Measurements from ENCODE around the gene PAQR6. TPM values are rescaled to one million over a fixed set of nuclear protein-coding genes. Genes with fewer than 3 reads are reported as not detected.

The PAQR6 gene
- total and polyA plus RNA-seq, 4 donors, result 0.22 to 0.85 (median 0.49) TPM

GRCh38 chr1:156232201-156232894 lies 15.5 kb downstream of the PAQR6 start:
- WGBS, result 95% methylated on average over 12 of the region's 12 CpGs
- no peak for DNase-seq (ENCODE audit: low spot score)
- no peaks in the 10 kb centered on the region for H3K9me3 ChIP-seq (ENCODE audit: control insufficient read depth in 4 of 4, low read length in 3 of 4)
- TF ChIP-seq ZBTB33 (IDR thresholded peaks at IDR 0.05), result no peak
- H3K27ac ChIP-seq (ENCODE audit: low read depth in 1 of 2, low read length in 2 of 2), result no peak overlapping the region
- H3K27me3 ChIP-seq (ENCODE audit: control insufficient read depth in 4 of 4, insufficient read depth in 4 of 4, low read length in 3 of 4), result no peaks in the 10 kb centered on the region
- H3K36me3 ChIP-seq (ENCODE audit: control insufficient read depth in 4 of 4, insufficient read depth in 3 of 4, low read depth in 1 of 4, low read length in 3 of 4), result peaks cover 8 to 43% (median 20%) of the 10 kb centered on the region in 4 donors
- no peak overlapping the region for H3K9ac ChIP-seq (ENCODE audit: low read depth in 1 of 2, low read length in 2 of 2)
- H3K4me3 ChIP-seq (ENCODE audit: low read depth in 1 of 3, low read length in 3 of 3), result no peak overlapping the region
- H3K4me1 ChIP-seq (ENCODE audit: control insufficient read depth in 4 of 4, insufficient read depth in 4 of 4, low read length in 3 of 4), result no peaks in the 10 kb centered on the region

- peaks cover 3 to 26% (median 13%) of the 10 kb centered on the region in 4 donors for H3K36me3 ChIP-seq (ENCODE audit: control insufficient read depth in 4 of 4, insufficient read depth in 3 of 4, low read depth in 1 of 4, low read length in 3 of 4)
- 95% methylated on average over 1 of the region's 1 CpG for WGBS
- TF ChIP-seq HNF4A (conservative IDR thresholded peaks at IDR 0.05) (no peak), GABPA (IDR thresholded peaks at IDR 0.05 in 1 of 2, conservative IDR thresholded peaks at IDR 0.05 in 1 of 2) (no peak), ATF3 (IDR thresholded peaks at IDR 0.05) (no peak), ZBTB33 (IDR thresholded peaks at IDR 0.05) (no peak), RAD21 (IDR thresholded peaks at IDR 0.05) (no peak), MAX (IDR thresholded peaks at IDR 0.05) (no peak), YY1 (IDR thresholded peaks at IDR 0.05) (no peak), CTCF (IDR thresholded peaks at IDR 0.05; ENCODE audit: low read depth, low read length, missing input control) (no peak), TAF1 (conservative IDR thresholded peaks at IDR 0.05) (no peak), SP1 (IDR thresholded peaks at IDR 0.05) (no peak)
- no peaks in the 10 kb centered on the region for H3K27me3 ChIP-seq (ENCODE audit: control insufficient read depth in 4 of 4, insufficient read depth in 4 of 4, low read length in 3 of 4)
- no peak overlapping the region for H3K27ac ChIP-seq (ENCODE audit: low read depth in 1 of 2, low read length in 2 of 2)
- no peaks in the 10 kb centered on the region for H3K9me3 ChIP-seq (ENCODE audit: control insufficient read depth in 4 of 4, low read length in 3 of 4)
- no peak for DNase-seq (ENCODE audit: low spot score)
- H3K4me1 ChIP-seq (ENCODE audit: control insufficient read depth in 4 of 4, insufficient read depth in 4 of 4, low read length in 3 of 4), result peaks cover 0 to 2% (median 0%) of the 10 kb centered on the region in 4 donors
- H3K9ac ChIP-seq (ENCODE audit: low read depth in 1 of 2, low read length in 2 of 2), result no peak overlapping the region
- no peak overlapping the region for H3K4me3 ChIP-seq (ENCODE audit: low read depth in 1 of 3, low read length in 3 of 3)
These were observed 17.4 kb downstream of the PAQR6 start for GRCh38 chr1:156230473-156230837.

Measured in liver (tissue), 9 donors.